Nucleus accumbens (tissue), 56 donors: ENCODE measurements around the gene ADAMTS18.

Source experiments
- DNase-seq, 56 donors: peaks; one replicate each; lab custom pipeline; 2025; lab: John Stamatoyannopoulos, UW

The ADAMTS18 gene

DNA sequence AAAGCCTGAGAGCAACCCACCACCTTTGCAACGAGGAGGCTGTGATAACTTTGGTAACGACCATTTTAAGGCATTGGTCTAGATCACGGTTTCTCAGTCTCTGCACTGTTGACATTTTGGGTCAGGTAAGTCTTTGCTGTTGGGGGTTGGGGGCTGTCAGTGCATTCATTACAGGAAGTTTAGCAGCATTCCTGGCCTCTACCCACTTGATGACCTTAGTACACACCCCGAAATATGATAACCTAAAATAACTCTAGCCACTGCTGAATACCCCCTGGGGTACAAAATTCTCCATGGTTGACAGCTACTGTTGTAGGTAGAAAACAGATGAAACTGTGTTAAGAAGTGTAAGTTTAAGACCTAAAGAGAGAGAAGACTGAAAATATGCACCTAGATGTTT, 36.3 kb downstream of the ADAMTS18 start:
- DNase-seq, result no peak

DNA sequence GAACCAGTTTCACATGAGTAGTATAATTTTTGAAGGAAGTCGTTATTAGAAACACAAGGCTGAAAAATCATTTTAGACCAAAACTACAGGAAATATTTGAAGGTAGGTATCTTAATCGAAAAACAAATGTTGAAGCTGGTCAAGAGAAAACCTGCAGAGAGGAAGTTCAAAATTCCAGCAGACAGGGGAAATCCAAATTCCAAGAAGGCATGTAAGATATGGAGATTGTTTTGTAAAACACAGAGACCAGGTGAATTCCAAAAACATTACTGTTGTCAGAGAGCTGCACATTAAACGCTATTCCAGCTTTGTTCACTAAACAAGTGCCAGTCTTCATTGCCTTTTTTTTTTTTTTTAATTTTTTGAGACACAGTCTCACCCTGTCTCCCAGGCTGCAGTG, 38.4 kb downstream of the ADAMTS18 start:
- no peak for DNase-seq

DNA sequence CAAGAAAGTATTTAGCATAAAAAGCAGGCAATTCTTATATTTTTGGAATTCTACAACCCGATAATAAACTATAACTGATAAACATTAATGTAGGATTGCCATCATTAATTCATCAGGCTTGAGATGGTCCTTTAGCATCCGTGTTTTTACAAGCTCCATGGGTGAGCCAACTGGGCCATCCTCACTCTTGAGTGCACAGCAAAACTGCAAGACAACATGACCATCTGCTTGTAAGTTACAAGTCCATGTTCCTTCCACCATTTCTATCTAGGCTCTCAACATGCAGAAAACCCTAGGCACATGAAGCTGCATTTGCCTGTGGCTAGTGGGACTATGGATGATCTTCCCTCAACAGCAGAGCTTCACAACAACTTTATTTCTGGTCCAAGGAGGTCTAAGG, 40.1 kb downstream of the ADAMTS18 start:
- no peak for DNase-seq

- no peak for DNase-seq
Measured at GRCh38 chr16:77393955-77394354, 40.9 kb downstream of the ADAMTS18 start.

DNA sequence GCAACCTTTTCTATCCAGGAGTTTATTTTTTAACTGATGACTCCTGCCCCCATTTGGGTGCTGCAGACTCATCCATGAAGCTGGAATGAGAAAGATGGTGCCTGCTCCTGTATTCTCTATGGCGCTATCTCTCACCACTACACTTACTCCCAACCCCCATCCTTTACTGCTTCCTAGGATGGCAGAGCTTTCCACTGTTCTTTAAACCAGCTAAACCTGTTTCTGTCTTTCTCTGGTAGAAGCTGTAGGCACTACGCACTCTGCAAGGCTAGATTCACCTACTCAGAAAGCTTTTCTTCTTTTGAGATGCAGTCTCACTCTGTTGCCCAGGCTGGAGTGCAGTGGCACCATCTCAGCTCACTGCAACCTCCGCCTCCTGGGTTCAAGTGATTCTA, 47.0 kb downstream of the ADAMTS18 start:
- no peak for DNase-seq

DNA sequence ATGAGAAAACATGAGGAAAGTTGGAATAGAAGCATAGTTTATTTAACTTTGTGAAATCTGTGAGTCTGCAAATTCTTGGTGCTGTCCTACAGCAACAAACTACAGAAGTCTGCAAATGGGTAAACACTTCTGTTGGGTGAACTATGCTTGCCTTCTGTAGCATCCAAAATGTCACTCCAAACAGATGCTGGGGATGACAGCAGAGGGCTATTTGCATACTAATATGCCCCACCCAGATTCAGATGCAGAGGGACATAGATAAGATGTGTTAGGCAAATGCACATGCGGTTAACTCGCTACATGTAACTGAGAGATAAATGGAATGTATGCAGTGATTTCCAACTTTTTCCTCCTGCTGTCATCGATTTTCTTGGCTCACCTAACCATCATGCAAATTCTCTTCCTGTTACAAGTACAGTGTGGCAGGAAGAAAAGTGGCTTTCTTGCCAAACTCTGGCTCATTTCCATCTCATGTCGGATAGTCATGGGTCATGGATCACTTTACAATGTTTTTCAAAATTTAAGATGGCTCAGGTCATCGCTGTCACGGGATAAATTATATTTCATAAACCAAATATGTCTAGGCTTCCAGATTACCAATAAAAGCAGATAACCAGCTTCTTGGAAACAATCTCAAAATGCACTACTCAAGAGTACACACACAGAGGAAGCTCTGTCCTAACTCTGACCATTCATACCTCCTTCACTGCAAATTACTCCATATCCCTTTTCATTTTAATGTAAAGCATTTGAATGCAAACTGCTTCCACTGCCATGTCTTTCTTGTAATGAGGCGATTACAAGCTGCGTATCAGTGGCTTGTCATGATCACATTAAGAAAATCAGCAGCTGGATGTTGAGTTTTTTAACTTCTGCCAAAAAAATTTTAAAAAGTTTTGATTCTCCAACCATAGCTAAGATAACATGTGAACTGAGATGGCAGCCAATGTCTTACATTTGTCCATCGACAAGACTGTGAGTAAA, 47.7 kb downstream of the ADAMTS18 start:
- DNase-seq, result no peak

GRCh38 chr16:77385481-77385880, 49.4 kb downstream of the ADAMTS18 start:
- no peak for DNase-seq

DNA sequence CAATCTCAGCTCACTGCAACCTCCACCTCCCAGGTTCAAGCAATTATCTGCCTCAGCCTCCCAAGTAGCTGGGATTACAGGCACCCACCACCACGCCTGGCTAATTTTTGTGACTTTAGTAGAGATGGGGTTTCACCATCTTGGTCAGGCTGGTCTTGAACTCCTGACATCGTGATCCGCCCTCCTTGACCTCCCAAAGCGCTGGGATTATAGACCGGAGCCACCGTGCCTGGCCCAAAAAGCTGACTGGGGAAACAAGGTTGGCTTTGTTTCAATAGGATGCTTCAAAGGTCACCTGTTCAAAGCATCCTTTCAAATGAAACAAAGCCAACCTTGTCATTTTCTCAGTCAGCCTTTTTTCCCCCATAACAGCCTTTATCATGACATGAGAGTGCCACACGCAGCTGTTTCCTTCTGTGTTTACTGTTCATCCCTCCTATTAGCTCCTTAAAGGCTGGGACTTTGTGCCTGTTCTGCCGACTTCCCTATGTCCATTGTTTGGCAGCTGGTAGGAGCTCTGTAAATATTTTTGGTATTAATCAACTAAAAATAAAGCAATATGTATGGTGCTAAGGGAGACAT, 51.1 kb downstream of the ADAMTS18 start:
- no peak for DNase-seq

DNA sequence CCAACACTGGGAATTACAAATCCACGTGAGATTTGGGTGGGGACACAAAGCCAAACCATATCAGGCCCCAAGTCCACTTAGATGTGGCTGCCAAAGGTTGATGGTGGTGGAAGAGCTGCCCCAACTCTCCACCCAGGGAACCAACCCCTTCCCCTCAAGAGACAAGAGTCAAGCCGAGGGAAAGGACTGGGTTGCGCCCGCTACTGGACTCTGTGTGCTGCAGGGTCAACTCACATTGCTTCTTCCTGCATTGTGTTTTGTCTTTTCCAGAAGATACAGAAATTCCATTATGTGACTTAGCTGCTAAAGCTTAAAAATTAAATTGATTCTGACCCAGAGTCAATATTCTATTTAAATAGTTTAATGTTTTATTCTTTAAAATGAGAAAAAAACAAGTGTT, 58.5 kb downstream of the ADAMTS18 start:
- no peak for DNase-seq

- no peak for DNase-seq
Measured at GRCh38 chr16:77375396-77375795, 59.4 kb downstream of the ADAMTS18 start.

DNA sequence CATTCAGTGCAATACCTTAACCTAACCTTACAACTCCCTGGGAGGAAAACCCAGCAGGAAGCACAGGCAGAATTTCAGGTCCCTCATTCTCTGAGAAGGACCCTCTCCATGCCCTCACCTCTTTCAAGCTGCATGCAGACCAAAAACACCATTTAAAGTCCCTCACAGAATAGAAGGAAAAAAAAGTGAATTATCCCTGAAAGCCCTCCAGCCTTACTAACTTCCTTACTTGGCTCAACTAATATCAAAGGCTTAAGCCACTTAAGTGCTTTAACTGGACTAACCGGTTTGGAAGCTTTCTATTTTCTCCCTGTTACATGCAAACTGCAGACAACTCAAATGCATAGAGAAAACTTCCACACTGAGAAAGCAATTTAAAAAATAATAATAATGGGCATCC, 60.5 kb downstream of the ADAMTS18 start:
- no peak for DNase-seq

GRCh38 chr16:77373726-77374125, 61.1 kb downstream of the ADAMTS18 start:
- DNase-seq, result no peak

DNA sequence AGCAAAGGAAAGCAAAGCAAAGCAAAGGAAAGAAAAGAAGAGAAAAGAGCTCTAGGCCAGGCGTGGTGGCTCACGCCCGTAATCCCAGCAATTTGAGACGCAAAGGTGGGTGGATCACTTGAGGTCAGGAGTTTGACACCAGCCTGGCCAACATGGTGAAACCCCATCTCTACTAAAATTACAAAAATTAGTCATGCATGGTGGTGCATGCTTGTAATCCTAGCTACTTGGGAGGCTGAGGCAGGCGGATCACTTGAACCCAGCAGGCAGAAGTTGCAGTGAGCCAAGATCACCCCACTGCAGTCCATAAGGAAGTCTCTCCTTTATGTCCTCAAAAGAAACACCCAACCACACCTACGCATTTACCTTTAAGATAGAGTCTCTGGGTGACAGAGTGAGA, 70.1 kb downstream of the ADAMTS18 start:
- DNase-seq, result no peak

DNA sequence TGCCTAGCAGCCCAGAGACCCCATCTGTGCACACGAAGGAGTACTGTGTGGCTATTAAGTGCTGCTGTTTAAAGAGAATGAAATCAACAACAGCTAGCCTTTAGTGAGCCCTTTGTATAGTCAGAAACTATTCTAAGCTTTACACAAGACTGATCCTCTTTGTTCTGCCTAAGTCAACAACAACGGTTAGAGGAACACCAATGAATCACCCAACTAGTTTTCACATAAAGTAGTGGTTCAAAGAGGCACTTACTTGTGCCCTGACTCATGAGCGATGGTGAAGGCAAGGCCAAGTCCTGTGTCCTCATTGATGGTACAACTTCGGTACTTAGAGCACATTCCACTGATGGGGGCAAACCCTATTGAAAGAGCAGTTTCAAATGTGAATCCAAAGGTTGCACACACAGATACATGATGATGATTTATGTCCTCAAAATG, 75.8 kb downstream of the ADAMTS18 start:
- peak in 6 of 56 donors; percentile 3 to 37 (median 13) for DNase-seq

- no peak for DNase-seq
Measured at GRCh38 chr16:77353587-77354263, 81.1 kb downstream of the ADAMTS18 start.

DNA sequence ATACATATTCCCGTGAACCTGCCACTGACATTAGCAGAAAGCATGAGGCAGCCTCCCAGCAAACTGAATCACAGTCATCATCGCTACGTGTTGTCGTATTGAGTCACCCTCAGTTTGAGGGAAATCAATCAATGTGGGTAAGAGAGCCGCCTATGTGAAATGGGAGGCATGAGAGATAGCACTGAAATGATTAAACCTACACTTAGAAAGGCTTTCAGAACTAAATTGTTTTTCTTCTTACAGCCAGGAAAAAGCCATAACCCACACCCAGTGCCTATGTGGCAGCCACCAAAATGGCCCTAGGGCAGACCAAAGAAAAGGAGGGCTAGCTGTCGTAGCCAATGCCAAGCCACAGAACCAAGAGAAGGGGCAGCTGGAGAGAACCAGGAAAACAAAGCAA, 90.5 kb downstream of the ADAMTS18 start:
- no peak for DNase-seq

- DNase-seq, result no peak
Measured at GRCh38 chr16:77336637-77337036, 98.2 kb downstream of the ADAMTS18 start.

DNA sequence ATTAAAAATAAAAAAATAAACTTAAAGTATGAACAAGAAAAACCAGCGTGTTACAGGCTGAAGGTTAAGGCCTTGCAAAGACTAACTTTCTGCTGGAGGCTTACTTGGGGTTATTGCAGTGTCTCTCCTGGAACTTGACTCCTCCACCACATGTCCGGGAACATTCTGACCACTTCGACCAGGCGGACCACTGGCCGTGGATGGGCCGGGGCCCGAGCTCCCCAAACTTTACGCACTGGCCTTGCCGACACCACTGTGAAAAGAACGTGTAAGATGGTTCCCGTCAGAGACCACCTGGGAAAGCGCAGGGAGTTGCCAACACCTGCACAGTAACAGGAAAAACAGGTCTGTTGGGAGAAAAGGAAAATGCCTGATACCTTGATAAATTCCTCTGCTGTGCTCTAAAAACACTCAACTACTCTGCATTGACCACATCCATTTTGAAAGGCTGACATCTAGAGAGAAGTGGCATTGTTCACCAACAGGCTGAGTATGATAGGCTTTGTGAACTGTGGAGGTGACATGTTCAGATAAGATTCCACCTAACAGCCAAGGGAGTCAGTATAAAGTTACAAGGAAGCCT, 99.1 kb downstream of the ADAMTS18 start:
- no peak for DNase-seq

DNA sequence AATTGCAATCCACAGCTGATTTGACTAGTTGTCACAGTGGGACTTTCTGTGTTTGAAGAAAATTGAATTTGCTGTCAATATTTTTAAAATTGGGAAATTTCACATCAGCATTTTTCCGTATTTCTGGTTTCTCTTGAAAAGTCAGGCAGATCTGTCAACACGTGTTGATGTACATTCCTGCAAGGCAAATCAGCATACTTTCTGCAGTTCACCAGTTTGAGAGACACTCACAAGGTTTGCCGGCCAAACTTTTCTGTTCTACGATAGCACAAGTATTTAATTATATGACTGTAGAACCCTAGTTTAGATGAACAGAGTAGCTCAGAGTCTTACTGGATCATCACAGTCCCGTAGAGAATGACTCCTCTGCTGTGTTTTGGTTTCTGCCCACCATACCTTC, 102.0 kb downstream of the ADAMTS18 start:
- no peak for DNase-seq

DNA sequence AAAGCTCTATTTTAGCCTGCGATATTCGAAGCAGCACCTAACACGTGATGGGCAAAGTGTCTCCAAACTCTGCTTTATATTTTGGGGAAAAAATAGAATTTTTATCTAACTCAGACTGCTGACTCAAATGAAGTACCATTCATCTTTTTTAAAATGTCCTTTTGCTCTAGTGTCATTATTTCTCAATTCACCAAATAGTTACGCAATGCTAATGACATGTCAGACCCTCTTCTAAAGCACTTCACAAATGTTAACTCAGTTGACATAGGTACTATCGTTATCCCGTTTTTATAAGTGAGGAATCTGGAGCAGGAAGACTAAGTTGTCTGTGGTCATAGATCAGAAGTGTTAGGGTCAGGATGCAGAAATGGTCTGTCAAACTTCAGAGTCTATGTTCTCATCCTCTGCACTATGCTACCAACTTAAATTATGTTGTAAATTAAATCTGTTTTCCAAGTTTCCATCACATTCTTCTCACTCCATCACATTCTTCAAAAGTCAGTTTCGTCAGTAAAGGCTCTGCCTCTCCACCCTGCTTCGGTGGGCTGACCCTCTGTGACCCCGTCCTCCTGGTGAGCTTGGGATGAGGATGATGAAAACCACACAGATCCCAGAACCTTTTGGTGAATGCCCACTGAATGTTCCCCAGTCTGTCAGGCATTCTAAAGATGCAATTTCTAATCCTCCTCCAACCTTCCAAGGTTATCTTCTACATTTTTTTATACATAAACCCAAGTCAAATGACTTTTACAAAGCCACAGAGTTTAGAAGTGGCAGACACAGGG, 102.8 kb downstream of the ADAMTS18 start:
- DNase-seq, result no peak
